HepG2 (cell line): ENCODE results near the gene BTN1A1. TPM values are rescaled to one million over a fixed set of nuclear protein-coding genes. Genes with fewer than 3 reads are reported as not detected.

ENCODE experiments used
- BRCA1 ChIP-seq: sonication (generic); formaldehyde crosslinking; IDR thresholded peaks from 2 replicates; pipeline ENCODE4 v1.4.0; 2020; ENCODE audit warnings: missing genetic modification reagents
- FOXA3 ChIP-seq: IDR thresholded peaks from 2 replicates; pipeline ENCODE4 v1.6.1; 2016; ENCODE audit warnings: missing genetic modification reagents, missing compliant biosample characterization
- HDAC1 ChIP-seq: sonication (generic); formaldehyde crosslinking; IDR thresholded peaks from 2 replicates; pipeline ENCODE4 v1.5.1; 2020; ENCODE audit warnings: mild to moderate bottlenecking, missing genetic modification reagents
- NFYB ChIP-seq: sonication (generic); formaldehyde crosslinking; IDR thresholded peaks from 2 replicates; pipeline ENCODE4 v1.4.0; 2020; ENCODE audit warnings: missing genetic modification reagents
- NONO ChIP-seq, 2 experiments: fragments of 450-650 bp in 1 of 2; sonication (generic) in 1 of 2; formaldehyde crosslinking in 1 of 2; IDR thresholded peaks in 1 of 2; conservative IDR thresholded peaks in 1 of 2; 2 replicates each; pipeline versions ENCODE4 v1.6.1 to v1.8.0; 2017 to 2022; ENCODE audit warnings: mild to moderate bottlenecking in 1 of 2, missing genetic modification reagents in 1 of 2, moderate library complexity in 1 of 2
- PAWR ChIP-seq: sonication (generic); formaldehyde crosslinking; IDR thresholded peaks from 2 replicates; pipeline ENCODE4 v1.4.0; 2020; ENCODE audit warnings: missing genetic modification reagents, mild to moderate bottlenecking, borderline replicate concordance
- ZNF256 ChIP-seq: sonication (generic); formaldehyde crosslinking; conservative IDR thresholded peaks from 2 replicates; pipeline ENCODE4 v1.4.0; 2020; ENCODE audit warnings: missing genetic modification reagents
- ZNF780A ChIP-seq: sonication (generic); formaldehyde crosslinking; IDR thresholded peaks from 2 replicates; pipeline ENCODE4 v1.8.0; 2022; ENCODE audit warnings: mild to moderate bottlenecking, missing genetic modification reagents, moderate library complexity
- ZNF790 ChIP-seq: sonication (generic); formaldehyde crosslinking; IDR thresholded peaks from 2 replicates; pipeline ENCODE4 v1.8.0; 2022; ENCODE audit warnings: missing genetic modification reagents, mild to moderate bottlenecking, borderline replicate concordance
- polyA plus RNA-seq, 8 experiments: library from polyadenylated mRNA; depleted of rRNA in 3 of 8; stranded (reverse) in 7 of 8; unstranded in 1 of 8; fragments of >200 nt; fragmentation: Illumina TruSeq in 4 of 8; extraction: Trizol in 4 of 8; gene quantifications; 2 replicates each; pipeline versions ENCODE4 v1.2.1 to v1.2.3, GENCODE V29; 2011 to 2016; ENCODE audit warnings: low read depth in 4 of 8, missing spikeins in 1 of 8, mixed read lengths in 1 of 8; ENCODE audit not compliant: insufficient read depth in 1 of 8
- total RNA-seq, 5 experiments: library from RNA; depleted of rRNA; stranded (reverse); fragments of >200 nt; fragmentation: Illumina TruSeq; extraction: Trizol; gene quantifications; 2 replicates each; pipeline ENCODE4 v1.2.3, GENCODE V29; 2016; ENCODE audit warnings: low read depth in 1 of 5
- TF ChIP-seq, protein P1 (sequence below): sonication (generic); formaldehyde crosslinking; IDR thresholded peaks from 2 replicates; pipeline ENCODE4 v1.4.0; 2020; ENCODE audit warnings: missing genetic modification reagents
- TF ChIP-seq, protein P2 (sequence below): sonication (generic); formaldehyde crosslinking; IDR thresholded peaks from 2 replicates; pipeline ENCODE4 v1.4.0; 2020; ENCODE audit warnings: missing genetic modification reagents, borderline replicate concordance
- TF ChIP-seq, protein P3 (sequence below): fragments of 450-650 bp; IDR thresholded peaks from 2 replicates; pipeline ENCODE4 v1.6.1; 2017; ENCODE audit warnings: mild to moderate bottlenecking
- TF ChIP-seq, protein P4 (sequence below): sonication (generic); formaldehyde crosslinking; IDR thresholded peaks from 2 replicates; pipeline ENCODE4 v1.4.0; 2020; ENCODE audit warnings: missing genetic modification reagents, borderline replicate concordance
- TF ChIP-seq, protein P5 (sequence below): IDR thresholded peaks from 2 replicates; pipeline ENCODE4 v1.6.1; 2012; ENCODE audit warnings: inconsistent platforms

Gene BTN1A1
- total and polyA plus RNA-seq, 2 of the 13 experiments (the other 11 are each of a cell fraction or from before 2014, with no cell fraction given), result 0.04 TPM; not detected in 1

DNA sequence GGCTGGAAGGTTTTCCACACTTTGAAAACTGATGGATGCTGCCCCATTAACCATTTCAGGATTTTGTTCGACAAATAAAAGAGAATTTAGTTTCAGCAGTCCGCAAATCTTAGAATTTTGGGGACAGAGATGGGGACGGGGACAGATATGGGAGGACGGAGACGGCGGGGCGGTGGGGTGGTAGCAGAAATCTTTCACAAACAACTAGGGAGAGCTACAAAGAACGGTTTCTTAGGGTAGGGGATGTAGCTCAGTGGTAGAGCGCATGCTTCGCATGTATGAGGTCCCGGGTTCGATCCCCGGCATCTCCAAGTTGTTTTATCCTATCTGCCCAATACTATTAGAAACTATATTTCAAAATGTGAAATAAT, 53.1 kb downstream of the BTN1A1 start (continued):
- TF ChIP-seq, protein P1, sequence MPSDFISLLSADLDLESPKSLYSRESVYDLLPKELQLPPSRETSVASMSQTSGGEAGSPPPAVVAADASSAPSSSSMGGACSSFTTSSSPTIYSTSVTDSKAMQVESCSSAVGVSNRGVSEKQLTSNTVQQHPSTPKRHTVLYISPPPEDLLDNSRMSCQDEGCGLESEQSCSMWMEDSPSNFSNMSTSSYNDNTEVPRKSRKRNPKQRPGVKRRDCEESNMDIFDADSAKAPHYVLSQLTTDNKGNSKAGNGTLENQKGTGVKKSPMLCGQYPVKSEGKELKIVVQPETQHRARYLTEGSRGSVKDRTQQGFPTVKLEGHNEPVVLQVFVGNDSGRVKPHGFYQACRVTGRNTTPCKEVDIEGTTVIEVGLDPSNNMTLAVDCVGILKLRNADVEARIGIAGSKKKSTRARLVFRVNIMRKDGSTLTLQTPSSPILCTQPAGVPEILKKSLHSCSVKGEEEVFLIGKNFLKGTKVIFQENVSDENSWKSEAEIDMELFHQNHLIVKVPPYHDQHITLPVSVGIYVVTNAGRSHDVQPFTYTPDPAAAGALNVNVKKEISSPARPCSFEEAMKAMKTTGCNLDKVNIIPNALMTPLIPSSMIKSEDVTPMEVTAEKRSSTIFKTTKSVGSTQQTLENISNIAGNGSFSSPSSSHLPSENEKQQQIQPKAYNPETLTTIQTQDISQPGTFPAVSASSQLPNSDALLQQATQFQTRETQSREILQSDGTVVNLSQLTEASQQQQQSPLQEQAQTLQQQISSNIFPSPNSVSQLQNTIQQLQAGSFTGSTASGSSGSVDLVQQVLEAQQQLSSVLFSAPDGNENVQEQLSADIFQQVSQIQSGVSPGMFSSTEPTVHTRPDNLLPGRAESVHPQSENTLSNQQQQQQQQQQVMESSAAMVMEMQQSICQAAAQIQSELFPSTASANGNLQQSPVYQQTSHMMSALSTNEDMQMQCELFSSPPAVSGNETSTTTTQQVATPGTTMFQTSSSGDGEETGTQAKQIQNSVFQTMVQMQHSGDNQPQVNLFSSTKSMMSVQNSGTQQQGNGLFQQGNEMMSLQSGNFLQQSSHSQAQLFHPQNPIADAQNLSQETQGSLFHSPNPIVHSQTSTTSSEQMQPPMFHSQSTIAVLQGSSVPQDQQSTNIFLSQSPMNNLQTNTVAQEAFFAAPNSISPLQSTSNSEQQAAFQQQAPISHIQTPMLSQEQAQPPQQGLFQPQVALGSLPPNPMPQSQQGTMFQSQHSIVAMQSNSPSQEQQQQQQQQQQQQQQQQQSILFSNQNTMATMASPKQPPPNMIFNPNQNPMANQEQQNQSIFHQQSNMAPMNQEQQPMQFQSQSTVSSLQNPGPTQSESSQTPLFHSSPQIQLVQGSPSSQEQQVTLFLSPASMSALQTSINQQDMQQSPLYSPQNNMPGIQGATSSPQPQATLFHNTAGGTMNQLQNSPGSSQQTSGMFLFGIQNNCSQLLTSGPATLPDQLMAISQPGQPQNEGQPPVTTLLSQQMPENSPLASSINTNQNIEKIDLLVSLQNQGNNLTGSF (CRISPR knock-in tag), result no peak
- TF ChIP-seq, protein P2, sequence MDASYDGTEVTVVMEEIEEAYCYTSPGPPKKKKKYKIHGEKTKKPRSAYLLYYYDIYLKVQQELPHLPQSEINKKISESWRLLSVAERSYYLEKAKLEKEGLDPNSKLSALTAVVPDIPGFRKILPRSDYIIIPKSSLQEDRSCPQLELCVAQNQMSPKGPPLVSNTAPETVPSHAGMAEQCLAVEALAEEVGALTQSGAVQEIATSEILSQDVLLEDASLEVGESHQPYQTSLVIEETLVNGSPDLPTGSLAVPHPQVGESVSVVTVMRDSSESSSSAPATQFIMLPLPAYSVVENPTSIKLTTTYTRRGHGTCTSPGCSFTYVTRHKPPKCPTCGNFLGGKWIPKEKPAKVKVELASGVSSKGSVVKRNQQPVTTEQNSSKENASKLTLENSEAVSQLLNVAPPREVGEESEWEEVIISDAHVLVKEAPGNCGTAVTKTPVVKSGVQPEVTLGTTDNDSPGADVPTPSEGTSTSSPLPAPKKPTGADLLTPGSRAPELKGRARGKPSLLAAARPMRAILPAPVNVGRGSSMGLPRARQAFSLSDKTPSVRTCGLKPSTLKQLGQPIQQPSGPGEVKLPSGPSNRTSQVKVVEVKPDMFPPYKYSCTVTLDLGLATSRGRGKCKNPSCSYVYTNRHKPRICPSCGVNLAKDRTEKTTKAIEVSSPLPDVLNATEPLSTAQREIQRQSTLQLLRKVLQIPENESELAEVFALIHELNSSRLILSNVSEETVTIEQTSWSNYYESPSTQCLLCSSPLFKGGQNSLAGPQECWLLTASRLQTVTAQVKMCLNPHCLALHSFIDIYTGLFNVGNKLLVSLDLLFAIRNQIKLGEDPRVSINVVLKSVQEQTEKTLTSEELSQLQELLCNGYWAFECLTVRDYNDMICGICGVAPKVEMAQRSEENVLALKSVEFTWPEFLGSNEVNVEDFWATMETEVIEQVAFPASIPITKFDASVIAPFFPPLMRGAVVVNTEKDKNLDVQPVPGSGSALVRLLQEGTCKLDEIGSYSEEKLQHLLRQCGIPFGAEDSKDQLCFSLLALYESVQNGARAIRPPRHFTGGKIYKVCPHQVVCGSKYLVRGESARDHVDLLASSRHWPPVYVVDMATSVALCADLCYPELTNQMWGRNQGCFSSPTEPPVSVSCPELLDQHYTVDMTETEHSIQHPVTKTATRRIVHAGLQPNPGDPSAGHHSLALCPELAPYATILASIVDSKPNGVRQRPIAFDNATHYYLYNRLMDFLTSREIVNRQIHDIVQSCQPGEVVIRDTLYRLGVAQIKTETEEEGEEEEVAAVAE, result 0 out of 2 replicates have a peak, but pooled peaks have one; percentile 47
- TF ChIP-seq, protein P3, sequence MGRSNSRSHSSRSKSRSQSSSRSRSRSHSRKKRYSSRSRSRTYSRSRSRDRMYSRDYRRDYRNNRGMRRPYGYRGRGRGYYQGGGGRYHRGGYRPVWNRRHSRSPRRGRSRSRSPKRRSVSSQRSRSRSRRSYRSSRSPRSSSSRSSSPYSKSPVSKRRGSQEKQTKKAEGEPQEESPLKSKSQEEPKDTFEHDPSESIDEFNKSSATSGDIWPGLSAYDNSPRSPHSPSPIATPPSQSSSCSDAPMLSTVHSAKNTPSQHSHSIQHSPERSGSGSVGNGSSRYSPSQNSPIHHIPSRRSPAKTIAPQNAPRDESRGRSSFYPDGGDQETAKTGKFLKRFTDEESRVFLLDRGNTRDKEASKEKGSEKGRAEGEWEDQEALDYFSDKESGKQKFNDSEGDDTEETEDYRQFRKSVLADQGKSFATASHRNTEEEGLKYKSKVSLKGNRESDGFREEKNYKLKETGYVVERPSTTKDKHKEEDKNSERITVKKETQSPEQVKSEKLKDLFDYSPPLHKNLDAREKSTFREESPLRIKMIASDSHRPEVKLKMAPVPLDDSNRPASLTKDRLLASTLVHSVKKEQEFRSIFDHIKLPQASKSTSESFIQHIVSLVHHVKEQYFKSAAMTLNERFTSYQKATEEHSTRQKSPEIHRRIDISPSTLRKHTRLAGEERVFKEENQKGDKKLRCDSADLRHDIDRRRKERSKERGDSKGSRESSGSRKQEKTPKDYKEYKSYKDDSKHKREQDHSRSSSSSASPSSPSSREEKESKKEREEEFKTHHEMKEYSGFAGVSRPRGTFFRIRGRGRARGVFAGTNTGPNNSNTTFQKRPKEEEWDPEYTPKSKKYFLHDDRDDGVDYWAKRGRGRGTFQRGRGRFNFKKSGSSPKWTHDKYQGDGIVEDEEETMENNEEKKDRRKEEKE, result no peak
- TF ChIP-seq ZNF780A (CRISPR knock-in tag) (no peak), FOXA3 (CRISPR knock-in tag) (peak; percentile 55), HDAC1 (CRISPR knock-in tag) (peak; percentile 41; the same call in 1 of the 2 replicates), BRCA1 (CRISPR knock-in tag) (no peak), PAWR (CRISPR knock-in tag) (no peak), NFYB (no peak), ZNF256 (no peak), ZNF790 (CRISPR knock-in tag) (no peak), NONO (IDR thresholded peaks at IDR 0.05) (no peak), NONO (CRISPR knock-in tag; conservative IDR thresholded peaks at IDR 0.05) (0 out of 2 replicates have a peak, but pooled peaks have one; percentile 42)
- TF ChIP-seq, protein P4, sequence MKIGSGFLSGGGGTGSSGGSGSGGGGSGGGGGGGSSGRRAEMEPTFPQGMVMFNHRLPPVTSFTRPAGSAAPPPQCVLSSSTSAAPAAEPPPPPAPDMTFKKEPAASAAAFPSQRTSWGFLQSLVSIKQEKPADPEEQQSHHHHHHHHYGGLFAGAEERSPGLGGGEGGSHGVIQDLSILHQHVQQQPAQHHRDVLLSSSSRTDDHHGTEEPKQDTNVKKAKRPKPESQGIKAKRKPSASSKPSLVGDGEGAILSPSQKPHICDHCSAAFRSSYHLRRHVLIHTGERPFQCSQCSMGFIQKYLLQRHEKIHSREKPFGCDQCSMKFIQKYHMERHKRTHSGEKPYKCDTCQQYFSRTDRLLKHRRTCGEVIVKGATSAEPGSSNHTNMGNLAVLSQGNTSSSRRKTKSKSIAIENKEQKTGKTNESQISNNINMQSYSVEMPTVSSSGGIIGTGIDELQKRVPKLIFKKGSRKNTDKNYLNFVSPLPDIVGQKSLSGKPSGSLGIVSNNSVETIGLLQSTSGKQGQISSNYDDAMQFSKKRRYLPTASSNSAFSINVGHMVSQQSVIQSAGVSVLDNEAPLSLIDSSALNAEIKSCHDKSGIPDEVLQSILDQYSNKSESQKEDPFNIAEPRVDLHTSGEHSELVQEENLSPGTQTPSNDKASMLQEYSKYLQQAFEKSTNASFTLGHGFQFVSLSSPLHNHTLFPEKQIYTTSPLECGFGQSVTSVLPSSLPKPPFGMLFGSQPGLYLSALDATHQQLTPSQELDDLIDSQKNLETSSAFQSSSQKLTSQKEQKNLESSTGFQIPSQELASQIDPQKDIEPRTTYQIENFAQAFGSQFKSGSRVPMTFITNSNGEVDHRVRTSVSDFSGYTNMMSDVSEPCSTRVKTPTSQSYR (CRISPR knock-in tag), result no peak
- TF ChIP-seq, protein P5, sequence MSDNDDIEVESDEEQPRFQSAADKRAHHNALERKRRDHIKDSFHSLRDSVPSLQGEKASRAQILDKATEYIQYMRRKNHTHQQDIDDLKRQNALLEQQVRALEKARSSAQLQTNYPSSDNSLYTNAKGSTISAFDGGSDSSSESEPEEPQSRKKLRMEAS, result peak; percentile 58
